CD4-positive, alpha-beta T cell (primary cell): ENCODE results near the gene URI1. TPM values are rescaled to one million over a fixed set of nuclear protein-coding genes. Genes with fewer than 3 reads are reported as not detected.

Experiments used
- ATAC-seq: fragments of 200-7000 bp; cut with Tn5 transposase; one replicate; pipeline ENCODE4 v1.10.0; 2022; ENCODE audit warnings: mild to moderate bottlenecking; ENCODE audit not compliant: poor library complexity
- CTCF ChIA-PET: fragments of 350-600 bp; sonication (Branson Sonifier 250); formaldehyde crosslinking; loops from one replicate; lab custom pipeline; 2021; ENCODE audit warnings: antibody characterized with exemption, inconsistent platforms; lab: Charles Lee
- POLR2A ChIA-PET: fragments of 350-600 bp; sonication (Branson Sonifier 250); formaldehyde crosslinking; loops from one replicate; lab custom pipeline; 2021; ENCODE audit warnings: antibody characterized with exemption, inconsistent platforms; lab: Charles Lee
- DNase-seq, 14 experiments: peaks; one replicate each; pipeline ENCODE4 v3.0.0-alpha.2; 2013 to 2020; ENCODE audit warnings: mixed read lengths in 2 of 14
- H3K27ac ChIP-seq, 2 donors: one replicate each; pipeline versions ENCODE4 v1.5.1 to v1.7.0; 2013; ENCODE audit warnings: low read length in 2 of 2, low read depth in 1 of 2, mild to moderate bottlenecking in 1 of 2
- H3K27me3 ChIP-seq, 2 experiments: 1 replicate in 1 of 2; 2 replicates in 1 of 2; pipeline versions ENCODE4 v1.6.1 to v1.7.0; 2013; ENCODE audit warnings: low read length in 2 of 2, control low read depth in 1 of 2, mild to moderate bottlenecking in 1 of 2, moderate library complexity in 1 of 2; ENCODE audit not compliant: insufficient read depth in 2 of 2, control insufficient read depth in 1 of 2
- H3K36me3 ChIP-seq: one replicate; pipeline ENCODE4 v1.6.1; 2013; ENCODE audit warnings: low read length, control low read depth; ENCODE audit not compliant: insufficient read depth
- H3K4me1 ChIP-seq: one replicate; pipeline ENCODE4 v1.6.1; 2013; ENCODE audit warnings: low read length, control low read depth; ENCODE audit not compliant: insufficient read depth
- H3K4me3 ChIP-seq: one replicate; pipeline ENCODE4 v1.5.1; 2013; ENCODE audit warnings: mild to moderate bottlenecking, low read length, moderate library complexity
- H3K9me3 ChIP-seq, 2 experiments: 1 replicate in 1 of 2; 2 replicates in 1 of 2; pipeline versions ENCODE4 v1.6.1 to v1.7.0; 2013; ENCODE audit warnings: low read length in 2 of 2, mild to moderate bottlenecking in 2 of 2, control low read depth in 1 of 2, moderate library complexity in 1 of 2; ENCODE audit not compliant: control insufficient read depth in 1 of 2, insufficient read depth in 1 of 2
- H3K27ac Mint-ChIP-seq: one replicate; pipeline ENCODE4 v1.8.0; 2020; ENCODE audit warnings: mixed read lengths
- H3K27me3 Mint-ChIP-seq: one replicate; pipeline ENCODE4 v1.8.0; 2021; ENCODE audit warnings: mixed read lengths
- H3K36me3 Mint-ChIP-seq: one replicate; pipeline ENCODE4 v1.8.0; 2021; ENCODE audit warnings: low read depth, mixed read lengths
- H3K4me1 Mint-ChIP-seq: one replicate; pipeline ENCODE4 v1.8.0; 2021; ENCODE audit warnings: low read depth, mixed read lengths
- H3K4me3 Mint-ChIP-seq: one replicate; pipeline ENCODE4 v1.8.0; 2020; ENCODE audit warnings: mild to moderate bottlenecking, mixed read lengths
- H3K9me3 Mint-ChIP-seq: one replicate; pipeline ENCODE4 v1.8.0; 2020; ENCODE audit warnings: mixed read lengths
- intact Hi-C, 2 experiments: fragments of 100-400 bp; cut with DNase I in 1 of 2; cut with micrococcal nuclease in 1 of 2; formaldehyde crosslinking; loops; one replicate each; pipeline versions ENCODE4 v1.15.1 to v1.9.0; 2023 to 2025; cut with DNase I, micrococcal nuclease
- total RNA-seq, 174 experiments: library from RNA in 2 of 174; stranded (reverse) in 2 of 174; gene quantifications; one replicate each; pipeline ENCODE4 v1.2.3 and lab custom pipeline; 2021 to 2026
- TF ChIP-seq, protein P1 (sequence below): fragments of 200-600 bp; IDR thresholded peaks from one replicate; pipeline ENCODE4 v1.8.0; 2022; ENCODE audit warnings: antibody characterized with exemption, mild to moderate bottlenecking

URI1 gene
- total RNA-seq, 2 experiments from 2014 or later, result 50.9 to 63.6 TPM

DNA sequence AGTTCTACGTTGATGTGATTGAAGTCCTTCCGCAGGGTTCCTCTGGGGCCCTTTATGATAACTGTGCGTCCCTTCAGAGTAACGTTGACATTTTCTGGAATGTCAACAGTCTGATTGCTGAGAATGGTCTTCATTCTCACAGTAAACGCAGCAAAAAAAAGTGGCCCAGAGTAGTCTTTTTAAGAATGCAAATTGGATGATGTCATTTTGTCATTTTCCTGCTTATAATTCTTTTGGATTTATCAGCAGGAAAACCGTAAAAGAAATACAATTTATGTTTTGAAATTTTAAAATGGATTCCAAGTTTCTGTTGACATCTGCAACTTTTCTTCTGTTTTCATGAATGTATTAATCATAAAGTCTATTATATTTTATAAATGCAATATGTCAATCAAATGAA is 14.8 kb downstream of the URI1 start:
- intact Hi-C loops, result no loop called here
- H3K27me3 ChIP-seq, result no peaks in the 10 kb centered on the region
- ChIA-PET POLR2A (no interaction called here), CTCF (interaction anchor here (0.6 kb wide), 1 partner anchor 226 kb away, joined by 3 read pairs; no protein-coding TSS in a partner anchor)
- no peak overlapping the region for H3K27ac ChIP-seq
- peaks cover 12% of the 10 kb centered on the region for H3K4me1 ChIP-seq
- no peak overlapping the region for H3K4me3 ChIP-seq
- ATAC-seq, result no peak
- Mint-ChIP-seq H3K27me3 (no peaks in the 10 kb centered on the region), H3K36me3 (peaks cover 36% of the 10 kb centered on the region), H3K9me3 (no peaks in the 10 kb centered on the region), H3K4me3 (no peak overlapping the region), H3K27ac (no peak overlapping the region), H3K4me1 (peaks cover 76% of the 10 kb centered on the region)
- peaks cover 2% of the 10 kb centered on the region for H3K36me3 ChIP-seq
- DNase-seq, result no peak
- TF ChIP-seq, protein P1, sequence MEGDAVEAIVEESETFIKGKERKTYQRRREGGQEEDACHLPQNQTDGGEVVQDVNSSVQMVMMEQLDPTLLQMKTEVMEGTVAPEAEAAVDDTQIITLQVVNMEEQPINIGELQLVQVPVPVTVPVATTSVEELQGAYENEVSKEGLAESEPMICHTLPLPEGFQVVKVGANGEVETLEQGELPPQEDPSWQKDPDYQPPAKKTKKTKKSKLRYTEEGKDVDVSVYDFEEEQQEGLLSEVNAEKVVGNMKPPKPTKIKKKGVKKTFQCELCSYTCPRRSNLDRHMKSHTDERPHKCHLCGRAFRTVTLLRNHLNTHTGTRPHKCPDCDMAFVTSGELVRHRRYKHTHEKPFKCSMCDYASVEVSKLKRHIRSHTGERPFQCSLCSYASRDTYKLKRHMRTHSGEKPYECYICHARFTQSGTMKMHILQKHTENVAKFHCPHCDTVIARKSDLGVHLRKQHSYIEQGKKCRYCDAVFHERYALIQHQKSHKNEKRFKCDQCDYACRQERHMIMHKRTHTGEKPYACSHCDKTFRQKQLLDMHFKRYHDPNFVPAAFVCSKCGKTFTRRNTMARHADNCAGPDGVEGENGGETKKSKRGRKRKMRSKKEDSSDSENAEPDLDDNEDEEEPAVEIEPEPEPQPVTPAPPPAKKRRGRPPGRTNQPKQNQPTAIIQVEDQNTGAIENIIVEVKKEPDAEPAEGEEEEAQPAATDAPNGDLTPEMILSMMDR, result no peak
- H3K9me3 ChIP-seq, result no peaks in the 10 kb centered on the region

- no peaks in the 10 kb centered on the region for H3K9me3 Mint-ChIP-seq
- no peak for DNase-seq
- Histone ChIP-seq H3K36me3 (peaks cover 2% of the 10 kb centered on the region), H3K27me3 (no peaks in the 10 kb centered on the region), H3K4me3 (no peak overlapping the region), H3K4me1 (peaks cover 26% of the 10 kb centered on the region), H3K27ac (no peak overlapping the region), H3K9me3 (no peaks in the 10 kb centered on the region)
- peaks cover 86% of the 10 kb centered on the region for H3K4me1 Mint-ChIP-seq
- H3K36me3 Mint-ChIP-seq, result peaks cover 19% of the 10 kb centered on the region
- no peak overlapping the region for H3K4me3 Mint-ChIP-seq
- intact Hi-C loops, result loop anchor here in 1 of 2 experiments (10.0 kb wide), 1 partner anchor 227 kb away; no protein-coding TSS in a partner anchor
- ChIA-PET CTCF (no interaction called here), POLR2A (no interaction called here)
- TF ChIP-seq, protein P1, result no peak
- no peak overlapping the region for H3K27ac Mint-ChIP-seq
- no peaks in the 10 kb centered on the region for H3K27me3 Mint-ChIP-seq
- ATAC-seq, result no peak
Measured at GRCh38 chr19:29961311-29961710, 19.3 kb downstream of the URI1 start.

DNA sequence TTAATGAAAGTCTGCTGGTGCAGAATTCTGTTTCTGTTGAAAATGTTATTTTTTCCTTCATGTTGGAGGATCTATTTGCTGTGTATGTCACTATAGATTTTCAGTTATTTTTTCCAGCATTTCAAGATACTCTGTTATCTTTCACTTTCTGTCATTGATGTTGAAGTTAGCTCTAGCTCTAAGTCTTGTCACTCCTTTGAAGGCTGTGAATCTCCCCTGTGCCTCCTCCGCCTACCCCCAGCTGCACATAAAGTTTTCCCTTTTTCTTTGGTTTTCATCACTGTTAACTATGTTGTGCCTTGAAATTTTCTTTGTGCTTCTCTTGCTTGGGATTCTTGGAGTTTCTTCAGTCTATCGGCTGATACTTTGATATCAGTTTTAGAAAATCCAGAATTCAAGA is 20.8 kb downstream of the URI1 start:
- peaks cover 86% of the 10 kb centered on the region for H3K4me1 Mint-ChIP-seq
- Histone ChIP-seq H3K9me3 (no peaks in the 10 kb centered on the region), H3K4me3 (no peak overlapping the region), H3K27ac (no peak overlapping the region), H3K4me1 (peaks cover 26% of the 10 kb centered on the region), H3K36me3 (no peaks in the 10 kb centered on the region), H3K27me3 (no peaks in the 10 kb centered on the region)
- peak overlapping the region; percentile 58 for H3K4me3 Mint-ChIP-seq
- peak overlapping the region; percentile 57 for H3K27ac Mint-ChIP-seq
- H3K36me3 Mint-ChIP-seq, result peaks cover 12% of the 10 kb centered on the region
- ATAC-seq (no peak), DNase-seq (no peak)
- TF ChIP-seq, protein P1, result no peak
- ChIA-PET POLR2A (no interaction called here), CTCF (no interaction called here)
- intact Hi-C loops, result loop anchor here in 1 of 2 experiments (10.0 kb wide), 1 partner anchor 228 kb away; no protein-coding TSS in a partner anchor
- H3K27me3 Mint-ChIP-seq, result no peaks in the 10 kb centered on the region
- no peaks in the 10 kb centered on the region for H3K9me3 Mint-ChIP-seq
